Measurements from ENCODE around the gene MAN1A1.

DNA sequence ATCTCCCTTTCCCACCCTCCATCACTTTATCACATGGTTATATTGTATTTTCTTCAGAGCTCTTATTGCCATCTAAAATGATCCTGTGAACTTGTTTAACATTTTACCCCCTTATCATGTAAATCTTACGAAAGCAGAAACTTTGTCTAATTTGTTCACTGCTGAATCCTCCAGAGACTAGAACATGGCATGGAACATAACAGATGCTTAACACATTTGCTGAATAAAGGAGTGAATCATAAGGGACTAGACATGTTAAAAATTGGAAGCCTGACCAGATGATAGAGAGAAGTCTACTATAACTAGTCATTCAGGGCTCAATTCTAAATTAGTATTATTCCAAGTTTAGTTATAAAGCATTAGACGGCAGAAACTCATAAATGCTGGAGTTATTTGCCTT is 73.3 kb downstream of the MAN1A1 start:
- TF ChIP-seq EZH2 (IDR thresholded peaks at IDR 0.05; ENCODE audit: low read length): no peak
- TF ChIP-seq, protein P1, sequence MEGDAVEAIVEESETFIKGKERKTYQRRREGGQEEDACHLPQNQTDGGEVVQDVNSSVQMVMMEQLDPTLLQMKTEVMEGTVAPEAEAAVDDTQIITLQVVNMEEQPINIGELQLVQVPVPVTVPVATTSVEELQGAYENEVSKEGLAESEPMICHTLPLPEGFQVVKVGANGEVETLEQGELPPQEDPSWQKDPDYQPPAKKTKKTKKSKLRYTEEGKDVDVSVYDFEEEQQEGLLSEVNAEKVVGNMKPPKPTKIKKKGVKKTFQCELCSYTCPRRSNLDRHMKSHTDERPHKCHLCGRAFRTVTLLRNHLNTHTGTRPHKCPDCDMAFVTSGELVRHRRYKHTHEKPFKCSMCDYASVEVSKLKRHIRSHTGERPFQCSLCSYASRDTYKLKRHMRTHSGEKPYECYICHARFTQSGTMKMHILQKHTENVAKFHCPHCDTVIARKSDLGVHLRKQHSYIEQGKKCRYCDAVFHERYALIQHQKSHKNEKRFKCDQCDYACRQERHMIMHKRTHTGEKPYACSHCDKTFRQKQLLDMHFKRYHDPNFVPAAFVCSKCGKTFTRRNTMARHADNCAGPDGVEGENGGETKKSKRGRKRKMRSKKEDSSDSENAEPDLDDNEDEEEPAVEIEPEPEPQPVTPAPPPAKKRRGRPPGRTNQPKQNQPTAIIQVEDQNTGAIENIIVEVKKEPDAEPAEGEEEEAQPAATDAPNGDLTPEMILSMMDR (optimal IDR thresholded peaks at IDR 0.05 in 1 of 3, IDR thresholded peaks at IDR 0.05 in 1 of 3, conservative IDR thresholded peaks at IDR 0.05 in 1 of 3; ENCODE audit: extremely low read depth in 1 of 3, insufficient read depth in 2 of 3, low read length in 3 of 3): no peak

All from keratinocyte (primary cell).